ENCODE measurements around the gene HTR1B.
A peak's percentile ranks its signal among the peaks of the same experiment; 100 is the strongest.

The HTR1B gene

DNA sequence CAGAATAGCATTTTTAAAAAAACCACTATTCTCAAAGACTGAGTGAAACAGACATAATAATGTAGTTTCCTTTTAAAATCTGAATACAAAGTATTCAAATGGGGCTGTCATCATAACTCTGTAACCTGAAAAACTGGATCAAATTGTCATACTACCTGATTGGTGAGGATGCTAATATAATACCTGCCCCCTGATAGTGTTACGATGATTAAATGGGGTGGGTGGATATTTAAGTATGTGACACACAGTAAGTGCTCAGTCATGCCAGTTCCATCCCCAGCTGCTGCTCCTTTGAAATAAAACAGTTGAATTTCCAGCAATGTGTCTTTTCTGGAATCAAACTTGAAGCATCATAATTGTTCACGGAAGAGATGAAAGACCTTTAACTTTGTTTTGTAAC lies 8.9 kb downstream of the HTR1B start:
- DNase-seq: no peak

DNA sequence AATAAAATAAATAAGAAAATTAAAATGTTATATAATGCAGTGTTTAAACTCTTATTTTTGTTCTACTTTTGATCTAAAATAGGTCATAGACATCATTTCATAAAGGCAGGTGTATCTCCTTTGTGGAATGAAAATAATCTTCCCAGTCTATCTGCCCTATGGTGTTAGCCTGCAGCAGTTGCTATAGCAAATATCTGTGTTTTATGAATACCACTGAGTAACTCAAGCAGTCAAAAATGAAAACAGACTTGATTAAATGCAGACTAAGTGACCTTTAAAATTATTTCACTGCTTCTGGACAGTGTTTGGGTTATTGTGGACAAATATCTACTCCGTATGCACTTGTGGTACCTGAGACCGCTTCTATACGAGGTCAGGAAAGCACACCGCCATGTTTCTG lies 11.8 kb downstream of the HTR1B start:
- no peak for DNase-seq

DNA sequence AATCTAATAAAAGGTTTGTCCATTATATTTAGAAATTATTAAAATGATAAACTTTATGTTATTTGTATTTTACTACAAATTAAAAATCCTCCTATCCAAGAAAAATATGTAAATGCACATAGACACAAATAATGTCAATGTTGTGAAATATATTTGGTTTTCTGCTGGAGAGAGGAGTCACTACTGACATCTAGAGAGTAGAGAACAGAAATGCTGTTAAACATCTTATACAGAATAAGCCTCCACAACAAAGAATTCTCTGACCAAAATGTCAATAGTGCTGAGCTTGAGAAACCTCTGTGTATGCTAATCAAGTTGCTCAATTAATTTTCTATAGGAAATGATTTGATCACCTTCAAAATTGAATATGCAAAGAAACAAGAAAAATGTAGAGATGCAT lies 12.4 kb downstream of the HTR1B start:
- DNase-seq: no peak

DNA sequence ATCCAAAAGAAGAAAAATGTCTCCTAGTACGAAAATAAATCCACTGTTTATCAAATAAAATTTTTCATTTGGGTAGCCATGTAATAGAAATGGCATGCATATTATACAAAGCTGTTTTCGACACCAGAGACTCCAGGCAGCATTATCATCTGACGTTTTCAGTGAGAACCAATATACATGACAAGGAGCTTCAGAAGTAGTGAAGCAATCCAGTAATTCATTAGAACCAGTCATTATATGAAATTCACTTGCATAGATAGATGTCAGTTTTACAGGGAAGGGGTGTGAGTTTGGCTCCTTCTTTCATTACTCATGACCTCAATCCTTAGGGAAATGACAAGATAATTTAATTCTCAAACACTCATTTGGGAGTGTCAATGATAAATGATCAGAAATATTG lies 14.7 kb downstream of the HTR1B start:
- no peak for DNase-seq

GRCh38 chr6:77447254-77447653 lies 16.0 kb downstream of the HTR1B start:
- no peak for DNase-seq

- DNase-seq: no peak
Measured at GRCh38 chr6:77446249-77446648, 17.0 kb downstream of the HTR1B start.

GRCh38 chr6:77445214-77445613 lies 18.1 kb downstream of the HTR1B start:
- DNase-seq: no peak

DNA sequence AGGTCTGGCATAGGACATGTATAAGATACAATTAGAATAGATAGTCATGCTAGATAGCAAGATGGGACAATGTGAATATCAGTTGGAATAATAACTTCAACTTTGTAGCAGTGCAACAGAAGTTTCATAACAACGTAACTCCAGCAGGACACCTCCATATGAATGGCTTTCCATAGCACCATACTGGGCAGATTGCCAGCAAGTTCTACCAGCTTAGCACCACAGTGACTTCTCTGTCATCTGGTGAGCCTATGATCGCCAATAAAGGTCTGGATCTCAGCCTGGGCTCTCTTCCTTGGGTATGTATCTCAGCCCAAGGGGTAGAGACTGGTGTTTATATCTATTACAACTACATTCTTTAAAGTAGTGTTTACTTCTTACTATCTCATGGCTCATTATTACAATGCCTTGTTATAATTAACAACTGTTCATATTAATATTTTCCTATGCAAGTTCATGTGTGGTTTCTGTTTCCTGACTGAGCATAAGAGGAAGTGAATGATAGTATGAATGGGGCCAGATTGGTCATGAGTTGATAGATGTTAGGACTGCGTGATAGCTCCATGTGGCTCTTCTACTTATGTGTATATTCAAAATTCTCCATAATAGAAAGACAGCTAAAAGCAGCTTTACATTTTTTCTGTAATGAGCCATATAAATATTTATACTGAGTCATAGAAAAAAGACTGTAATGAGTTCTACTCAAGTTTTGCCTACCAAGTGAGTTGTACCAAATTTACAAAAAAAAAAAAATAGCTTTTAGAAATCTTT lies 22.9 kb downstream of the HTR1B start:
- peak in 1 of 2 experiments; percentile 6 for DNase-seq

GRCh38 chr6:77433888-77434287 lies 29.4 kb downstream of the HTR1B start:
- no peak for DNase-seq

- DNase-seq: no peak
Measured at GRCh38 chr6:77430504-77430903, 32.8 kb downstream of the HTR1B start.

GRCh38 chr6:77425671-77426070 lies 37.6 kb downstream of the HTR1B start:
- no peak for DNase-seq

DNA sequence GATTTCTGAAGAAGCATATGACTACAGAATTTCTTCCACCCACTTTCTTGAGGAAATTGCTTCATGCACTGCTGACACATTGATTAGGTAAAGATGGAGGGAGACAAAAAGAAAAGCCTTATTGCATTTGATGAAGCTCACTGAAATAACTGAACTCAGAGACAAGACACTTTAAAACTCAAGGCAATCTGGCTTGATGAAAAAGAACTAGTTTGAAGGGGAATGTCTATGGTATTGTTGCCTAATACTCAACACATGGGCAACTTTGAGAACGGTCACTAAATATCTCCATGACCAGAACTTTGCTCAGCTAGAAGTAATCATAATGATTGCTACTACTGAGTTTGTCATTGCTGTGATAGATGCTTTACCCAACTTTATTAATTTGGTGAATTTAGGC lies 38.1 kb downstream of the HTR1B start:
- DNase-seq: no peak

- no peak for DNase-seq
Measured at GRCh38 chr6:77424761-77425160, 38.5 kb downstream of the HTR1B start.

DNA sequence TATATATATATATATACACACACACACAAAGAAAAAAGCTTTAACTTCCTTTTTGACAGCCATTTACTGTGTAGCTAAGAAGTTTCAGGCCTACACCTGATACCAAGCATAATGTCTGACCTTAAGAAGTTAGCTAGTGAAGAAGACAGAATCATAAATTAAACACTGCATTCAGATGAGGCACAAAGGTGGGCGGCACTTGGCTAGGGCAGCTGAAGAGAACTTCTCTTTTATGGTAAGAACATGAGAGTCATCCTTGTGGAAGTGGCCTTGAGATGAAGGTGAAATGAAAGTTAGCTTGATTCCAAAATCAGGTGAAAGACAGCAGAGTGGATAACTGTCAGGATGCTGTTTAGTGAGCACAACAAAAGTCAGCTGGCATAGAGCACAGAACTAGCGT lies 46.5 kb downstream of the HTR1B start:
- DNase-seq: no peak

DNA sequence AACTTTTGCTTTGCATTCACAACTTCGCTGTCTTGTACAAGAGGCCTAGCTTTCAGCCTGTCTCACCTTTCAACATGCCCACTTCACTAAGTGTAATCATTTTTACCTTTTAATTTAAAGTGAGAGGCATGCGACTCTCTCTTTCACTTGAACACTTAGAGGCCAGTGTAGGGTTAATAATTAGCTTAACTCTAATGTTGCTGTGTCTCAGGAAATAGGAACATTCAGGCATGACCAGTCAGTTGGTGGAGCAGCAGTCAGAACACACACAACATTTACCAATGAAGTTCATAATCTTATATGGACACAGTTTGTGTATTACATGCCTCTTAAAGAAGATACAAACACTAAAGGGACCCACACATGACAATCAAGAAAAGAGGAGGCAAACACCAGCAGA lies 47.6 kb downstream of the HTR1B start:
- no peak for DNase-seq

Measured in AML-193 (cell line).